SJSA1 (cell line): ENCODE measurements around the gene ABTB1. TPM values are rescaled to one million over a fixed set of nuclear protein-coding genes. Genes with fewer than 3 reads are reported as not detected.
A peak's percentile ranks its signal among the peaks of the same experiment; 100 is the strongest.
"Not testable (repeated sequence)": the region's sequence is repeated elsewhere in the genome, so short reads cannot be mapped to it uniquely, and the experiment has no call there.

ENCODE experiments used
- DNase-seq, 2 experiments: peaks; one replicate each; pipeline ENCODE4 v3.0.0-alpha.2; 2015 to 2020; ENCODE audit warnings: low spot score in 2 of 2, low read depth in 1 of 2
- H3K27ac ChIP-seq: fragments of 250-450 bp; sonication (Bioruptor Pico); 2 replicates; pipeline ENCODE4 v1.5.1; 2020; ENCODE audit warnings: mild to moderate bottlenecking, moderate library complexity
- H3K27me3 ChIP-seq: fragments of 250-450 bp; sonication (Bioruptor Pico); replicated peaks from 2 replicates; pipeline ENCODE4 v1.5.1; 2020; ENCODE audit warnings: mild to moderate bottlenecking, moderate library complexity
- H3K36me3 ChIP-seq: fragments of 250-450 bp; sonication (Bioruptor Pico); 2 replicates; pipeline ENCODE4 v1.5.1; 2020; ENCODE audit warnings: mild to moderate bottlenecking
- H3K4me1 ChIP-seq: fragments of 250-450 bp; sonication (Bioruptor Pico); replicated peaks from 2 replicates; pipeline ENCODE4 v1.6.1; 2021; ENCODE audit warnings: mild to moderate bottlenecking
- H3K4me3 ChIP-seq: fragments of 250-450 bp; sonication (Bioruptor Pico); 2 replicates; pipeline ENCODE4 v1.5.1; 2020; ENCODE audit warnings: mild to moderate bottlenecking
- H3K9me3 ChIP-seq: fragments of 250-450 bp; sonication (Bioruptor Pico); replicated peaks from 2 replicates; pipeline ENCODE4 v1.5.1; 2020; ENCODE audit warnings: mild to moderate bottlenecking
- total RNA-seq: library from RNA; depleted of rRNA; stranded (reverse); fragments of >200 nt; shearing (Covaris generic); gene quantifications from 2 replicates; pipeline ENCODE4 v1.2.3, GENCODE V29; 2014

The ABTB1 gene
- total RNA-seq, 1 experiment from 2014 or later: 1.4 TPM

- Histone ChIP-seq H3K27me3 (no peaks in the 10 kb centered on the region), H3K4me3 (no peak overlapping the region), H3K9me3 (no peaks in the 10 kb centered on the region), H3K4me1 (peaks cover 8% of the 10 kb centered on the region; the same call in 1 of the 2 replicates), H3K27ac (no peak overlapping the region), H3K36me3 (no peaks in the 10 kb centered on the region)
- DNase-seq: peak in 1 of 2 experiments; percentile 40
These were observed 6.9 kb downstream of the ABTB1 start for GRCh38 chr3:127679534-127680145.

GRCh38 chr3:127680146-127680661 is 7.5 kb downstream of the ABTB1 start:
- peak in 1 of 2 experiments; percentile 35 for DNase-seq
- Histone ChIP-seq H3K4me1 (peaks cover 8% of the 10 kb centered on the region), H3K9me3 (no peaks in the 10 kb centered on the region), H3K27ac (no peak overlapping the region), H3K36me3 (no peaks in the 10 kb centered on the region), H3K4me3 (no peak overlapping the region), H3K27me3 (no peaks in the 10 kb centered on the region)

- Histone ChIP-seq H3K4me1 (peaks cover 14% of the 10 kb centered on the region), H3K9me3 (no peaks in the 10 kb centered on the region), H3K36me3 (no peaks in the 10 kb centered on the region), H3K27me3 (no peaks in the 10 kb centered on the region), H3K4me3 (no peak overlapping the region), H3K27ac (no peak overlapping the region)
- DNase-seq: no peak
These were observed 8.1 kb downstream of the ABTB1 start for GRCh38 chr3:127680798-127681221.

GRCh38 chr3:127682175-127682554 is 9.4 kb downstream of the ABTB1 start:
- H3K36me3 ChIP-seq, H3K27ac ChIP-seq, H3K4me3 ChIP-seq, H3K27me3 ChIP-seq, H3K9me3 ChIP-seq: not testable (repeated sequence)
- peak in 1 of 2 experiments; percentile 13 for DNase-seq
- peaks cover 25% of the 10 kb centered on the region for H3K4me1 ChIP-seq

GRCh38 chr3:127682561-127682960 is 9.8 kb downstream of the ABTB1 start:
- H3K4me1 ChIP-seq: peaks cover 25% of the 10 kb centered on the region
- no peak overlapping the region for H3K27ac ChIP-seq
- DNase-seq: no peak
- H3K9me3 ChIP-seq: no peaks in the 10 kb centered on the region; the same call in 1 of the 2 replicates
- no peak overlapping the region for H3K4me3 ChIP-seq
- H3K27me3 ChIP-seq: no peaks in the 10 kb centered on the region
- no peaks in the 10 kb centered on the region for H3K36me3 ChIP-seq

- no peaks in the 10 kb centered on the region; the same call in 1 of the 2 replicates for H3K9me3 ChIP-seq
- no peak overlapping the region for H3K4me3 ChIP-seq
- H3K36me3 ChIP-seq: peaks cover 11% of the 10 kb centered on the region; the same call in 1 of the 2 replicates
- H3K4me1 ChIP-seq: peaks cover 49% of the 10 kb centered on the region
- peak in 1 of 2 experiments; percentile 32 for DNase-seq
- H3K27me3 ChIP-seq: no peaks in the 10 kb centered on the region
- H3K27ac ChIP-seq: no peak overlapping the region
These were observed 12.3 kb downstream of the ABTB1 start for GRCh38 chr3:127684871-127685707.

- Histone ChIP-seq H3K4me3 (no peak overlapping the region), H3K27ac (no peak overlapping the region), H3K27me3 (no peaks in the 10 kb centered on the region), H3K4me1 (peaks cover 57% of the 10 kb centered on the region), H3K9me3 (no peaks in the 10 kb centered on the region; the same call in 1 of the 2 replicates), H3K36me3 (peaks cover 17% of the 10 kb centered on the region)
- DNase-seq: no peak
These were observed 13.2 kb downstream of the ABTB1 start for GRCh38 chr3:127685708-127686511.

GRCh38 chr3:127686512-127686894 is 13.8 kb downstream of the ABTB1 start:
- Histone ChIP-seq H3K4me3 (no peak overlapping the region), H3K4me1 (peaks cover 63% of the 10 kb centered on the region), H3K36me3 (peaks cover 19% of the 10 kb centered on the region), H3K27ac (no peak overlapping the region), H3K9me3 (no peaks in the 10 kb centered on the region; the same call in 1 of the 2 replicates), H3K27me3 (no peaks in the 10 kb centered on the region)
- no peak for DNase-seq

- DNase-seq: no peak
- H3K9me3 ChIP-seq: no peaks in the 10 kb centered on the region; the same call in 1 of the 2 replicates
- H3K27me3 ChIP-seq: no peaks in the 10 kb centered on the region
- H3K27ac ChIP-seq: no peak overlapping the region
- H3K4me1 ChIP-seq: peaks cover 65% of the 10 kb centered on the region
- peaks cover 24% of the 10 kb centered on the region for H3K36me3 ChIP-seq
- H3K4me3 ChIP-seq: no peak overlapping the region
These were observed 14.5 kb downstream of the ABTB1 start for GRCh38 chr3:127687228-127687737.

GRCh38 chr3:127688022-127688415 is 15.3 kb downstream of the ABTB1 start:
- DNase-seq: no peak
- Histone ChIP-seq H3K27ac (no peak overlapping the region), H3K4me3 (no peak overlapping the region), H3K36me3 (peaks cover 31% of the 10 kb centered on the region), H3K4me1 (peaks cover 65% of the 10 kb centered on the region), H3K9me3 (no peaks in the 10 kb centered on the region; the same call in 1 of the 2 replicates), H3K27me3 (no peaks in the 10 kb centered on the region)

GRCh38 chr3:127688416-127689265 is 15.9 kb downstream of the ABTB1 start:
- H3K9me3 ChIP-seq: no peaks in the 10 kb centered on the region; the same call in 1 of the 2 replicates
- H3K27me3 ChIP-seq: no peaks in the 10 kb centered on the region
- no peak overlapping the region for H3K4me3 ChIP-seq
- H3K36me3 ChIP-seq: peaks cover 37% of the 10 kb centered on the region
- H3K27ac ChIP-seq: peak overlapping the region; percentile 86; the same call in 1 of the 2 replicates
- peaks cover 61% of the 10 kb centered on the region for H3K4me1 ChIP-seq
- no peak for DNase-seq

GRCh38 chr3:127689266-127689860 is 16.6 kb downstream of the ABTB1 start:
- H3K4me1 ChIP-seq: peaks cover 57% of the 10 kb centered on the region
- peaks cover 40% of the 10 kb centered on the region for H3K36me3 ChIP-seq
- H3K27me3 ChIP-seq: no peaks in the 10 kb centered on the region
- peak overlapping the region; percentile 86 for H3K27ac ChIP-seq
- DNase-seq: no peak
- no peak overlapping the region for H3K4me3 ChIP-seq
- no peaks in the 10 kb centered on the region; the same call in 1 of the 2 replicates for H3K9me3 ChIP-seq
